ENCODE measurements around the gene CDC45. TPM values are rescaled to one million over a fixed set of nuclear protein-coding genes. Genes with fewer than 3 reads are reported as not detected.

CDC45 gene
- total RNA-seq, 1 donor from 2014 or later, result 3.7 TPM

DNA sequence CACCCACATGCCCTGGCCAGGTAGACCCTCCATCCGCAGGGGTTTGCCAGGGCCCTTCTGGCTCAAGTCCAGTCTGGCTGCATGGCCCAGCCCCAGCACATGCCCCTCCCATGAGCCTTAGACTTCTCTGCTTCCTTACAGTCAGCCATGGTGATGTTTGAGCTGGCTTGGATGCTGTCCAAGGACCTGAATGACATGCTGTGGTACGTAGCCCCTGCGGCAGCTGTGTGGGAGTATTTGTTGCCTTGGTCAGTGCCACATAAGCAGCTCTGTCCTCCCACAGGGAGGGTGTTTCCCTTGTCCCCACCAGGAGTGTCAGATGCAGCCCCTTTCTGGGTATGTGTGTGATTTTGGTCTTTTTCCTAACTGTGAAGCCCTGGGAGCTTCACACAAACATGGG lies 17.5 kb downstream of the CDC45 start:
- Mint-ChIP-seq H3K27ac (ENCODE audit: unreplicated experiment) (peak overlapping the region; percentile 52), H3K4me1 (ENCODE audit: unreplicated experiment) (peaks cover 5% of the 10 kb centered on the region), H3K27me3 (ENCODE audit: unreplicated experiment) (no peaks in the 10 kb centered on the region), H3K9me3 (ENCODE audit: unreplicated experiment) (no peaks in the 10 kb centered on the region), H3K36me3 (ENCODE audit: unreplicated experiment) (no peaks in the 10 kb centered on the region), H3K4me3 (ENCODE audit: unreplicated experiment) (no peak overlapping the region)
- DNase-seq (ENCODE audit: extremely low spot score, unreplicated experiment), result no peak
- TF ChIP-seq, protein P1, sequence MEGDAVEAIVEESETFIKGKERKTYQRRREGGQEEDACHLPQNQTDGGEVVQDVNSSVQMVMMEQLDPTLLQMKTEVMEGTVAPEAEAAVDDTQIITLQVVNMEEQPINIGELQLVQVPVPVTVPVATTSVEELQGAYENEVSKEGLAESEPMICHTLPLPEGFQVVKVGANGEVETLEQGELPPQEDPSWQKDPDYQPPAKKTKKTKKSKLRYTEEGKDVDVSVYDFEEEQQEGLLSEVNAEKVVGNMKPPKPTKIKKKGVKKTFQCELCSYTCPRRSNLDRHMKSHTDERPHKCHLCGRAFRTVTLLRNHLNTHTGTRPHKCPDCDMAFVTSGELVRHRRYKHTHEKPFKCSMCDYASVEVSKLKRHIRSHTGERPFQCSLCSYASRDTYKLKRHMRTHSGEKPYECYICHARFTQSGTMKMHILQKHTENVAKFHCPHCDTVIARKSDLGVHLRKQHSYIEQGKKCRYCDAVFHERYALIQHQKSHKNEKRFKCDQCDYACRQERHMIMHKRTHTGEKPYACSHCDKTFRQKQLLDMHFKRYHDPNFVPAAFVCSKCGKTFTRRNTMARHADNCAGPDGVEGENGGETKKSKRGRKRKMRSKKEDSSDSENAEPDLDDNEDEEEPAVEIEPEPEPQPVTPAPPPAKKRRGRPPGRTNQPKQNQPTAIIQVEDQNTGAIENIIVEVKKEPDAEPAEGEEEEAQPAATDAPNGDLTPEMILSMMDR (IDR thresholded peaks at IDR 0.05), result no peak

DNA sequence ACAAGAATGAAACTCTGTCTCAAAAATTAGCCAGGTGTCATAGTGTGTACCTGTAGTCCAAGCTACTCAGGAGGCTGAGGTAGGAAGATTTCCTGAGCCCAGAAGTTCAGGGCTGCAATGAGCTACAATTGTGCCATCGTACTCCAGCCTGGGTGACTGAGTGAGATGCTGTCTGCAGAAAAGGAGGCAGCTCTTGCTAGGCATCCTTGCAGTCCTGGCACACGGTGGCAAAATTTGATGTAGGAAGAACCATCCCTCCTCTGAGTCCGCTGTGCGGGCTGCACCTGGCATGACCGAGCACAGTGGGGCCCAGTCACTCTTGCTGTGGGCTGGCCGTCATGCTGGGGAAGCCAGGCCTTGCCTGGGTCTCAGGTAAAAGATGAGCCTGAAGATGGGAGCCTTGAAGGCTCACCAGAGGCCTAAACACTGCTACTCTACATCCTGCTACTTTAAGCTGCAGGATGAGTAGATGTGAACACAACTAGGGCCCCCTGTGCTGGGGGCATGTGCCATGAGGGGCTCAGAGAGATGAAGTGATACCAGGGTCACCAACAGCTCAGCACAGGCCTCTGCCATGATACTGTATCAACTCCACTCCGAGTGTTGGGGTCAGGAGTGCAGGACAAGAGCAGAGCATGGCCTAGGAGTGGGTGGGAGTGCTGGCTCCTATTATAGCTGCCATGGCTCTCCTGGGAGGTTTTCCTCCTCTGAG lies 18.6 kb downstream of the CDC45 start:
- Mint-ChIP-seq H3K4me3 (ENCODE audit: unreplicated experiment) (no peak overlapping the region), H3K9me3 (ENCODE audit: unreplicated experiment) (no peaks in the 10 kb centered on the region), H3K36me3 (ENCODE audit: unreplicated experiment) (no peaks in the 10 kb centered on the region), H3K27me3 (ENCODE audit: unreplicated experiment) (no peaks in the 10 kb centered on the region), H3K27ac (ENCODE audit: unreplicated experiment) (no peak overlapping the region), H3K4me1 (ENCODE audit: unreplicated experiment) (peaks cover 5% of the 10 kb centered on the region)
- TF ChIP-seq, protein P1 (IDR thresholded peaks at IDR 0.05), result no peak
- no peak for DNase-seq (ENCODE audit: extremely low spot score, unreplicated experiment)

DNA sequence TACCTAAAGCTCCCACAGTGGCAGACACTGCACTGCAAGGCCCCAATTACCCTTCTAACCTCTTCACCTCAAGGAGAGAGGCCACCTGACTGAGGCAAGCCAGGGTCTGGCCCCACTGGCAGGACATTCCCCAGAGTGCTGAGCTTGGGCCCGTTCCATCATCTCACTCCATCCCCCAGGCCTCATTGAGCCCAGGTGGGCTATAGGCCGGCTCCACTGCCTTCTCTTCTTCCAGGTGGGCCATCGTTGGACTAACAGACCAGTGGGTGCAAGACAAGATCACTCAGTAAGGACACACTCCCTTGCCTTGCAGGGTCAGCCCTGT lies 19.1 kb downstream of the CDC45 start:
- DNase-seq (ENCODE audit: extremely low spot score, unreplicated experiment), result no peak
- TF ChIP-seq, protein P1 (IDR thresholded peaks at IDR 0.05), result no peak
- no peaks in the 10 kb centered on the region for H3K36me3 Mint-ChIP-seq (ENCODE audit: unreplicated experiment)
- H3K4me3 Mint-ChIP-seq (ENCODE audit: unreplicated experiment), result no peak overlapping the region
- no peak overlapping the region for H3K27ac Mint-ChIP-seq (ENCODE audit: unreplicated experiment)
- H3K27me3 Mint-ChIP-seq (ENCODE audit: unreplicated experiment), result no peaks in the 10 kb centered on the region
- no peaks in the 10 kb centered on the region for H3K9me3 Mint-ChIP-seq (ENCODE audit: unreplicated experiment)
- H3K4me1 Mint-ChIP-seq (ENCODE audit: unreplicated experiment), result peaks cover 5% of the 10 kb centered on the region

DNA sequence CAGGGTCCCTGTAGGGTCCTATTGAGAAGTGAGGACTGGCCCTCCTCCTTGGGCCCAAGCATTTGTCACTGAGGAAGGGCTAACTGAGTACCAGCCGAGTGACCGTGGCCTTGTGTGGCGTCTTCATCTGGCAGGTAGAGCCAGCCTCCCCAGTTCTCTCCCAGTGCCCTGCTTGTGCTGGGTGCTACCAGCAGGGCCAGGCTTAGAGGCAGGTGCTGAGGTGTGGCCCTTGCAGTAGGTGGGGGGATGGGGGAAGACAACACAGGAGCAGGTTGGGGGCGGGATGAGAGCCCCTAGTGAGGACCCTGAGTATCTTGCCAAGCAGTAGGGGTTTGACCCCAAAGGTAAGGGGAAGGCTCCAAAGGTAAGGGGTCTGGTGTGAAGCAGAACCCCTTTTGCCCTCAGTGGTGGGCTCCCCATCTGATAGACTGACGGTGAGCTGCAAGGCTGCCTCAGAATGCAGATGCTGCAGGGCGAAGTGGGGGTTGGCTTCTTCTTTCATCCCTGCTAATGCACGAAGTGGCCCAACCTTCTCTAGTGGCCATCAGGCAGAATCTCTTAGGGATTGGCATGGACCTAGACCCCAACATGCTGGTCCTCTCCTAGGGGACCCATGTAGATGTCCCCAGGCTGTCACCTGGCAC lies 19.6 kb downstream of the CDC45 start:
- no peak for DNase-seq (ENCODE audit: extremely low spot score, unreplicated experiment)
- Mint-ChIP-seq H3K27me3 (ENCODE audit: unreplicated experiment) (no peaks in the 10 kb centered on the region), H3K27ac (ENCODE audit: unreplicated experiment) (no peak overlapping the region), H3K36me3 (ENCODE audit: unreplicated experiment) (no peaks in the 10 kb centered on the region), H3K9me3 (ENCODE audit: unreplicated experiment) (no peaks in the 10 kb centered on the region), H3K4me3 (ENCODE audit: unreplicated experiment) (no peak overlapping the region), H3K4me1 (ENCODE audit: unreplicated experiment) (peaks cover 5% of the 10 kb centered on the region)
- TF ChIP-seq, protein P1 (IDR thresholded peaks at IDR 0.05), result no peak

DNA sequence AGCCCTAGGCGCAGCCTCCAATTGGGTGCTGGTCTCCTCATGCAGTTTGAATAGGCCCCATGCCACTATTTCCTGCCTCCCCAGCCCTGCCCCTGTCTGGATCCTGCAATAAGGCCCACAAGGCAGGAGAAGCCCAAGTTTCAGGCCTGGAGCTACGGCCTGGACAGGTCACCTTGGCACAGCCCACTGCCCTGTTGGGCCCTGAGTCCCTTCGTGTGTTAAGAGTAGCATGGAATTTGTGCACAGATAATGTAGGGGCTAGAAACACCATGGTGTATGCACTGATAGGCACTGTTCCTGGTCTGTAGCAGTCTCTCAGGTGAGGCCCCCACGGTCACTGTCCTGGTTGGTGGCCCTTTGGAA lies 20.1 kb downstream of the CDC45 start:
- Mint-ChIP-seq H3K36me3 (ENCODE audit: unreplicated experiment) (no peaks in the 10 kb centered on the region), H3K27ac (ENCODE audit: unreplicated experiment) (no peak overlapping the region), H3K4me1 (ENCODE audit: unreplicated experiment) (peaks cover 5% of the 10 kb centered on the region), H3K4me3 (ENCODE audit: unreplicated experiment) (no peak overlapping the region), H3K27me3 (ENCODE audit: unreplicated experiment) (no peaks in the 10 kb centered on the region), H3K9me3 (ENCODE audit: unreplicated experiment) (no peaks in the 10 kb centered on the region)
- no peak for DNase-seq (ENCODE audit: extremely low spot score, unreplicated experiment)
- TF ChIP-seq, protein P1 (IDR thresholded peaks at IDR 0.05), result no peak

All from osteocyte (in vitro differentiated cells).